ENCODE data around the gene ITGBL1.

ITGBL1 gene

GRCh38 chr13:101698400-101698799 is 245.9 kb downstream of the ITGBL1 start:
- TF ChIP-seq, protein P1, sequence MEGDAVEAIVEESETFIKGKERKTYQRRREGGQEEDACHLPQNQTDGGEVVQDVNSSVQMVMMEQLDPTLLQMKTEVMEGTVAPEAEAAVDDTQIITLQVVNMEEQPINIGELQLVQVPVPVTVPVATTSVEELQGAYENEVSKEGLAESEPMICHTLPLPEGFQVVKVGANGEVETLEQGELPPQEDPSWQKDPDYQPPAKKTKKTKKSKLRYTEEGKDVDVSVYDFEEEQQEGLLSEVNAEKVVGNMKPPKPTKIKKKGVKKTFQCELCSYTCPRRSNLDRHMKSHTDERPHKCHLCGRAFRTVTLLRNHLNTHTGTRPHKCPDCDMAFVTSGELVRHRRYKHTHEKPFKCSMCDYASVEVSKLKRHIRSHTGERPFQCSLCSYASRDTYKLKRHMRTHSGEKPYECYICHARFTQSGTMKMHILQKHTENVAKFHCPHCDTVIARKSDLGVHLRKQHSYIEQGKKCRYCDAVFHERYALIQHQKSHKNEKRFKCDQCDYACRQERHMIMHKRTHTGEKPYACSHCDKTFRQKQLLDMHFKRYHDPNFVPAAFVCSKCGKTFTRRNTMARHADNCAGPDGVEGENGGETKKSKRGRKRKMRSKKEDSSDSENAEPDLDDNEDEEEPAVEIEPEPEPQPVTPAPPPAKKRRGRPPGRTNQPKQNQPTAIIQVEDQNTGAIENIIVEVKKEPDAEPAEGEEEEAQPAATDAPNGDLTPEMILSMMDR (conservative IDR thresholded peaks at IDR 0.05), result no peak
- no peak overlapping the region for H3K27ac ChIP-seq

DNA sequence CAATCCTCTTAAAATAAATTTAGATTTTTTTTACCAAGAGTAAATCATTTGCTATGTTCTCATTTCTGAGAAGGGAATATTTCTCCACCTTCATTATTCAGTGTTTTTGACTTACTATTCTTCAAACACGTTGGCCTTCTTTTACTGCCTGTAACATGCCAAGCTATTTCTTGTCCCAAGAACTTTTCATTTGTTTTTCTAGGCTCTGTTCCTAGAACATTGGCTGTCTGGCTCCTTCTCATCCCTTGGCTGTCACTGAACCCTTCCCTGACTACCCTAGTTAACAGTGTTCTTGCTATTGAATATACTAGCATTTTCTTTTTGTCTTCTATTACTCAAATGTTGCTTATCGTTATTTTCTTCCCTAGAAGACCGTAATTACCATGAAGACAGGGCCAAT is 248.1 kb downstream of the ITGBL1 start:
- TF ChIP-seq, protein P1 (conservative IDR thresholded peaks at IDR 0.05), result no peak
- H3K27ac ChIP-seq, result no peak overlapping the region

DNA sequence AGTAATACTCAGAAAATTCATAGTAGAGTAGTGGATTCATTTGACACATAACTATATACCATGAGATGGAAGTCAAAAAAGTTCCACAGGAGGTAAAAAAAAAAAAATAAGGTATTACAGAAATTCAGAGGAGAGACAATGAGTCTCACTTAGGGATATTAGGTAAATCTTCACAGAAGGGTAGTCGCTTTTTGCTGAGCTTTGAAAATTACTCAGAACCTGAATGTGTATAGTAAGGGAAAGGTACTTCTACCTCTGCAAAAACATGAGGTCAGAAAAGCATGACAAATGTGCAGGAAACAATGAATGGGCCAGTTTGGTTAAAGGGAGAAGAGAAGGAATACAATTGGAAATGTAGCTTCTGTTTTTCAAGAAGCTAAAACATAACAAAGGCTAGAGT is 250.6 kb downstream of the ITGBL1 start:
- TF ChIP-seq, protein P1 (conservative IDR thresholded peaks at IDR 0.05), result no peak
- no peak overlapping the region for H3K27ac ChIP-seq

DNA sequence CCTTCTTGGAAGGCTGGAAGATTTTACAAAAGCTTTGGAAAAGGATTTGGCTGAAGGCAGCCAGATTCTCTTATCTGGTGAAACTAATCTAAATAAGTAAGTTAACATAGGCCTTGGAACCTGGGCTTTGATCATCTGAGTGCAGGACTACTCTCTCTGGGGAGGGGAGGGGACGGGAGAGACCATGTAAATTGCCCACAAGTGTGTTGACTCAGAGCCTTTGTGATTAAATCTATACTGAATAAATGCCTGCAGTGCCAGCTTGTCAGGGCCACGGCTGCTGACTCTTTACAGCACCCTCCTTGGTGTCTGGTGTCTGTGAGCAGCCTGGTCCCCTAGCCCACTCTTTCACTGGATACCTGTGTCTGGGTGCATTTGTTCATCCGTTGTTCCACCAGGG is 251.4 kb downstream of the ITGBL1 start:
- no peak overlapping the region for H3K27ac ChIP-seq
- TF ChIP-seq, protein P1 (conservative IDR thresholded peaks at IDR 0.05), result no peak

- TF ChIP-seq, protein P1 (conservative IDR thresholded peaks at IDR 0.05), result no peak
These were observed 254.2 kb downstream of the ITGBL1 start for GRCh38 chr13:101706651-101707050.

GRCh38 chr13:101707659-101708058 is 255.2 kb downstream of the ITGBL1 start:
- H3K27ac ChIP-seq, result no peak overlapping the region
- TF ChIP-seq, protein P1 (conservative IDR thresholded peaks at IDR 0.05), result no peak

More at GRCh38 chr13:101706651-101707050, 254.2 kb downstream of the ITGBL1 start:
- no peak overlapping the region for H3K27ac ChIP-seq

DNA sequence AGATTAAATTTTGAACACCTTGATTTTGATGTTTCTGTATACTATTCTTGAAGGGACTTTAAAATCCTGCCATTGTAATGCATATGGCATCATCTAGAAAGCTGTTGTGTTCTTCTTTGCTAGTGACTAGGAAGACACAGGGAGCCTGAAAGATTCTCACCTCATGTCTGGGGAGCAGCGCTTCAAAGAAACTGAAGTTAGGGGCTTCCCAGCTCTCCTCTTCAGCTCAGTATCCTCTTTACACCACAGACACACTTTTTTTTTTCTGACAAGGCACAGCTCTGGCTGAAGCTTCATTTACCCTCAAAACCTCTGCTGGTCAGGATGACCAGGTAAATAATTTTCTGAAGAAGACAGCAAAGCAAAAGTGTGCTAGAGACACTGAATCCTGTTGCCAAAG is 255.6 kb downstream of the ITGBL1 start:
- TF ChIP-seq, protein P1 (conservative IDR thresholded peaks at IDR 0.05), result no peak

DNA sequence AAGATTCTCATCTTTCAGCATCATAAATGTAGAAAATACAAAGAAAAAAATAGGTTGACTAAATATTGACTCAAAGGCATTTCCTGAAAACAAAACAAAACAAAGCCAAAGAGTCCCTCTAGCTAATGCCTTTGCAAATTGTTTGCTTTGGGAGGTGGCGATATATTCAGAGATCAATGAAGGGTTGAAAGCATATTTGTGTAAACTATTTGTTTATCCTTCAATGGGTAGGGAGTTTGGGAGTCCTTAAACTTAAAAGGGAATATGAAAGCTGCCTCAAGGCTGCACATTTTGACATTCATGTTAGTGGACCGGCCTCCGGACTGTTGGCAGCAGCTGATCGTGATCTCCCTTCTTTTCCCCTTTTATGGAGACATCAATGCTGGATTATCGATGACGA is 257.5 kb downstream of the ITGBL1 start:
- H3K27ac ChIP-seq, result no peak overlapping the region
- TF ChIP-seq, protein P1 (conservative IDR thresholded peaks at IDR 0.05), result no peak

More for the DNA sequence above, 255.6 kb downstream of the ITGBL1 start:
- H3K27ac ChIP-seq, result no peak overlapping the region
